Fibroblast of skin of right quadriceps (primary cell): ENCODE results near the gene ALDH3B2.
A peak's percentile ranks its signal among the peaks of the same experiment; 100 is the strongest.
"Not testable (repeated sequence)": the region's sequence is repeated elsewhere in the genome, so short reads cannot be mapped to it uniquely, and the experiment has no call there.

Experiments used
- DNase-seq: peaks from one replicate; pipeline ENCODE4 v3.0.0-alpha.2; 2013

Gene ALDH3B2

DNA sequence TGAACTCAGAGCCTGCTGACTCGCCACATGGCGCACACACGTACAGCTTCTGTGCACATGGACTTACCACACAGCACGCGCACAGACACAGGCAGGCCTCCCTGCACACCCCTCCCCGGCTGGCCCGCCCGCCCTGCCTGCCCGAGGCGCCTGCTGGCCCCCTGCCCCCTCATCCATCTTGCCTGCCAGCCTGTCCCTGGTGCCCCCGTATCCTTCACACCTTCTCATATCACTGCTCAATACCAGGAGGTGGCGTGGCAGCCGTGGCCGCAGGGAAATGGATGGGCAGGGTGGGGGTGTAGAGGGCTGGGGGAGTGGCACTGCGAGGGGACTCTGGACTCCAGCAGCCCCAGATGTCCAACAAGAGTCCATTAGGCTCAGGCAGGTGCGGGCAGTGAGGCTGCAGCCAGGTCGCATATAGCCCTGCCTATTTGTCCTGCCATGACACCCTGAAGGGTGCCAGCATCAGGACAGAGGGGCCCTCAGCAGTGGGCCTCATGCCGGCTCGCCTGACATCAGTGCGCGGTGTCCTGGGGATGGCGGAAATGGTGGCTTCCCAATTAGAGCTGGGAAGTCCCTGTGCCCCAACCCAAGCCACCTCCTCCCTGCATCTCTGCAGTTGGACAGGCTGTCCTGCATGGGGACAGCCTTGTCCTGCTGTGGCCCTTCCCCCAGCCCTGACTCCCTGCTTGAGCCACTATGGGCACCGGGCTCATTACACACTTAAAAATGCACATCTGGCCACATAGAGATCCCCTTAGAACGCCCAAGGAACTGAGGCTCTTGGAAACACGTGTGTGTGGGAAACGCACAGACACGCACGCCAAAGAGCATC is 32.9 kb downstream of the ALDH3B2 start:
- DNase-seq = no peak

GRCh38 chr11:67640758-67641337 is 33.6 kb downstream of the ALDH3B2 start:
- DNase-seq = no peak

GRCh38 chr11:67640021-67640757 is 34.2 kb downstream of the ALDH3B2 start:
- DNase-seq = peak; percentile 24

DNA sequence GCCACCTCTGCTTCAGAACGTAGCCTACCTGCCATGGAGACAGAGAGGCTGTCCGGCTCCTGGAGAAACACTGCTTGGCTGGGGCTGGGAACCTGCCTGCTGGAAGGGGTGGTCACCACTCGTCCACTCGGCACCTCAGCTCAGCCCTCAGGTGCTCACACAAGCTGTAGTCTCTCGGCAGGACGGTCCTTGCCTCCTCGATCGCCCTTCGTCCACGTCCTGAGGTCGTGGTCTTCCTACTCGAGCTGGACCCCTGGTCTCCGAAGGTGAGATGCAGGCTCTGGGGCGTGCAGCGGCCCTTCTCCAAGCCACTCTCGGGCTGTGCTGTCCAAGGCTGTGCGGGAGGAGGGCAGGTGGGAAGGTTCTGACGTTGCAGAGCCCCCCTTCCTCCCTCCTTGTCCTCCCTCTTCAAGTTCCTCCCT is 35.0 kb downstream of the ALDH3B2 start, which contains the start of gene TBX10:
Gene TBX10, minus strand, starts transcription at position 326 of the 422 bp plus-strand sequence. Its CDS starts 291 bp downstream, at position 35.
- DNase-seq = no peak

- no peak for DNase-seq
These were observed 35.6 kb downstream of the ALDH3B2 start for GRCh38 chr11:67638535-67639437.

- not testable (repeated sequence) for DNase-seq
These were observed 37.0 kb downstream of the ALDH3B2 start for GRCh38 chr11:67637441-67637840.

GRCh38 chr11:67636962-67637361 is 37.5 kb downstream of the ALDH3B2 start:
- no peak for DNase-seq

GRCh38 chr11:67635231-67635521 is 39.2 kb downstream of the ALDH3B2 start:
- DNase-seq = no peak

- no peak for DNase-seq
These were observed 39.8 kb downstream of the ALDH3B2 start for GRCh38 chr11:67634366-67635230.

DNA sequence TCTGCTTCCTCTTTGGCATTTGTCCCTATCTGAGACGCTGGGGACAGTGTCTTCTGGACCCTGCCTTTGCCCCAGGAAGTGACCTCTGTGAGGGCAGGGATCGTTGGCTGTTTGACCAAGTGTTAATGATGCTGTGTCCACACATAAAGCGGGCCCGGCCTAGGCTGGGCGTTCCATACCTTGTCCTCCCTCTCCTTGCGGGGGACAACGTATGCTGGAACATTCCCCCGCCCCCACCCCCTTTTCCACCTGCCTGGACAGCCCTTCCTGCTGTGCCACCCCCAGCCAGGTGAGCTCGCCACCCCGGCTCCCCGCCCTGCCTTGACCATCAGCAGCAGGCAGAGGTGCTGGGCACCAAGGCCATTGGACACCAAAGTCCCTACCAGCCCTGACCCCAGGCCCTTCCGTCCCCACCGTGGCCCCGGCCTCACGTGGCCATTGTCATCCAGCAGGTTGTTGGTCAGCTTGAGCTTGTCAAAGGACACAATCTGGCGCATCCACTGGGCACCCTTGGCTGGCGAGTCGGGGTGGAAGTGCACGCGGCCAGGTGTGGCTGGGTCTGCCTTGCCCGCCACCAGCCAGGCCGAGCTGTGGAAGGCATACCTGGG is 40.6 kb downstream of the ALDH3B2 start:
- DNase-seq = no peak

GRCh38 chr11:67632982-67633755 is 41.3 kb downstream of the ALDH3B2 start:
- DNase-seq = no peak

DNA sequence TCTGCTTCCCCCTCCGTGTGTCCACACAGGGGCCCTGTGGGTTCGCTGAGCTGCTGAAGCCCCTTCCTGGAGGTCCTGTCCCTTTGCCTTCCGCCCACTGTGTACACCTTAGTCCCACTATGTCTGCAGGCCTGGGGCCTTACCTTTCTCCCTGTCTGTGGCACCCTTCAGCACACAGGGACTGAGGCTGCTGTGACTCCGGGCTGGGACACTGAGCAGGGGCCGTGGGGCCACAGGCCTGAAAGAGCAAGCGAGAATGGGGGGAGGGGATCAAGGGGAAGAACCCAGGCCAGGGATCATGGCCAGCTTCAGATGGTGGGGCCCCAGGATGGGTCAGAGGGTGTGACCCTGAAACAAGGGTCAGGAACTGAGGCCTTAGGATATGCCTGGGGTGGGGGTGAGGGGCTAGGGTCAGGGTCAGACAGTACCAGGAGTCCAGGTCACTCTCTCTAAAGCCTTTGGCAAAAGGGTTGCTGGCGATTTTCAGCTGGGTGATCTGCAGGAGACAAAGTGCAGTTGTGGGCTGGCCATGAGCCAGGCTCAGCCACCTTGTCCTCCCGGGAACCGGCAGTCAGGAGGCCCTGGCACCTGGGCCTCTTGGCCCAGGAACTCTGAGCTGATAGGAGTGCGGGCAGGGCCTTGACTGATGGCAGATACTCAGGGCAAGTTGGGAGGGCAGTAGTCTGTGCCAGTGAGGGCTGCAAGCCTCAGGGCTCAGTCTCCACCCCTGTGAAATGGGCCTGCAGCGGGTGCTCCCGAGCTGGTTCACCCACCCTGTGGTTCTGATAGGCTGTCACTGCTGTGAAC is 42.0 kb downstream of the ALDH3B2 start:
- DNase-seq = no peak

GRCh38 chr11:67631853-67632174 is 42.6 kb downstream of the ALDH3B2 start:
- DNase-seq = no peak

- DNase-seq = no peak
These were observed 43.0 kb downstream of the ALDH3B2 start for GRCh38 chr11:67631411-67631810.

DNA sequence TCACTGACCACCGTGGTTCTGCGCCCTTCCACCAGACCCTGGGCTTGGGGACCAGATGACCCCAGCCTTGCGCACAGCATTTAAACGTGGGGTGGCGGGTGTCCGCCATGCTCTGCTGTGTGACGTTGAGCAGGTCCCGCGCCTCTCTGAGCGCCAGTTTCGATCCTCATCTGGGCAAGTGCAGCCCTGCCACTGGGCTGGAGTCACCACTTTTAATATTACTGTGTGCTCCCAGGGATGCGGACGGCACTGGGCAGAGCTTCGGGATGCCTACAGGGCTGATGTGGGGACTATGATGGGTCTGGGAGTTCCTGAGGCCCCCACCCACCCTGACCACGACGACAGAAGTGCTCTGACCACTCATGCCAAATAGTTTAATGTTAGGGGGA is 43.5 kb downstream of the ALDH3B2 start:
- no peak for DNase-seq

DNA sequence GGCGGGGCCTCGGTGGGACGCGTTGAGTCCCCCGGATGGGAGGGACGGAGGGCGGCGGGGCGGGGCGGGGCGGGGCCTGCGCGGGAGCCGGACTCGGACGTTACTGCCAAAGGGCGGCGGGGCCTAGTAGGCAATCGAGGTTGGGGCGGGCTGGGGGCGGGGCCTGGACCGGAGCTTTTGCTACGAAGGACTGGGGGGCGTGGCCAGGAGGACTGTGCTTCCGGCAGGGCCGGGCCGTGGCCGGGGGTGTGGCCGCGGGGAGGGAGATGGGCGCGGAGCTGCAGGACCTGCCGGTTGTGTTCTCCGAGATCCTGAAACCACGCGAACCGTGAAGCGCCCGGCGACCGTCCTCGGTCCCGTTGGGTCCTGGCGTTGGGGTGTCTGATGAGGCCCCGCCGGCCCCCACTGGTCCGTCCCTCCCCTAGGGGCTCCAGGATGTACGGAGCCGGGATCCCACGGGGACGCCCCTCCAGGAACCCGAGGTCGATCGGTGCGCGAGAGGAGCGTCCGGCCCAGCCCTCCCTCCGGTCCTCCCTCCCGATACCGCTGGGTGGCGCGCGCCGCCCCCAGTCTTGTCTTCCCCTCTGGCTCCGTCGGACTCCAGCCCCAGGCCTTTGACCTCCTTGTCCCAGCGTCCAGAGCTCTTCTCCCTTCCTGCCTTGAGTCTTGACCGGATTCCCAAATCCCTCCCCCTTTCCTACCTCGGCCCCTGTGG is 44.0 kb downstream of the ALDH3B2 start:
- DNase-seq = peak; percentile 96

DNA sequence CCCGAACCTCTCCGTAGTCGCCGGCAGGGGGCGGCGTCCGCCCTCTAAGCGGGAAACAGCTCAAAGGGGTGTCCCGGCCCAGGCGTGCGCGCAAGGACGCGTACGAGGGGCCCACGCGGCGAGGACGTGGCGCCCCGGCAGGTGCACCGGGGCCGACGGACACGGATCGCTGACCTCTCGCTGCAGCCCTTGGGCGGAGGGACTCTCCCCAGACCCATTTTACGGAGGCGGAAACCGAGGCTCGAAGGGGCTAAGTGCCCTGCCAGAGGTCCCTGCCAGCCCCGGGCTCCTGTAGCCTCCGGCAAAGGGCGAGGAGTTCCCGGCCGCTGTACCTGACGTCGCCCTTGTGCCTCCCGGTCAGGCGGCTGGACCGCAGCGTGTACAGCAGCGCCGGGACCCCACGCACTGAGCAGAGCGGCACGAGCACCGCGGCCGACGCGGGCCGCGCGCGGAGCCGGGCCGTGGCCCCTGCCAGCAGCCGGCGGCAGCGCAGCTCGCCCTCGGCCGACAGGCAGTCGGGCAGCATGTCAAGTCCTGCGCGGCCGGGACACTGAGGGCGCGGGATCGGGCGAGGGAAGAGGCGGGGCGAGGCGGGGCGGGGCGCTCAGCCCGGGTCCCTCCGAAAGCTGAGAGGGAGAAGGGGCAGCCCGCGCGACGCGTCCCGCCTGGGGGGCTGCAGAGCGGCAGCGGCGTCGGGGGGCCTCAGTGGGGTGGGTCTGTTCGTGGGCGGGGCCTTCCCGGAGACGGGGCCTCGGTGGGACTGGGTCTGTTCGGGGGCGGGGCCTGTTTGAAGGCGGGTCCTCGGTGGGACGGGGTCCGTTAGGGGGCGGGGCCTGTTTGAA is 44.8 kb downstream of the ALDH3B2 start, which contains the start of gene NUDT8:
Gene NUDT8, minus strand, starts transcription at position 552 of the 842 bp plus-strand sequence. Its CDS starts 26 bp downstream, at position 526.
- DNase-seq = peak; percentile 73
